Stimulated activated CD4-positive, alpha-beta T cell treated with anti-CD3 and anti-CD28 coated beads, Interleukin-12 subunit alpha, Interleukin-12 subunit beta, amount 100 ng/mL, for 48 hours (primary cell): ENCODE data around the gene ZDHHC8.

ENCODE experiments used
- DNase-seq, 3 donors: peaks; one replicate each; pipeline ENCODE4 v3.0.0-alpha.2; 2020; ENCODE audit warnings: low read depth in 2 of 3, low spot score in 1 of 3

Gene ZDHHC8

DNA sequence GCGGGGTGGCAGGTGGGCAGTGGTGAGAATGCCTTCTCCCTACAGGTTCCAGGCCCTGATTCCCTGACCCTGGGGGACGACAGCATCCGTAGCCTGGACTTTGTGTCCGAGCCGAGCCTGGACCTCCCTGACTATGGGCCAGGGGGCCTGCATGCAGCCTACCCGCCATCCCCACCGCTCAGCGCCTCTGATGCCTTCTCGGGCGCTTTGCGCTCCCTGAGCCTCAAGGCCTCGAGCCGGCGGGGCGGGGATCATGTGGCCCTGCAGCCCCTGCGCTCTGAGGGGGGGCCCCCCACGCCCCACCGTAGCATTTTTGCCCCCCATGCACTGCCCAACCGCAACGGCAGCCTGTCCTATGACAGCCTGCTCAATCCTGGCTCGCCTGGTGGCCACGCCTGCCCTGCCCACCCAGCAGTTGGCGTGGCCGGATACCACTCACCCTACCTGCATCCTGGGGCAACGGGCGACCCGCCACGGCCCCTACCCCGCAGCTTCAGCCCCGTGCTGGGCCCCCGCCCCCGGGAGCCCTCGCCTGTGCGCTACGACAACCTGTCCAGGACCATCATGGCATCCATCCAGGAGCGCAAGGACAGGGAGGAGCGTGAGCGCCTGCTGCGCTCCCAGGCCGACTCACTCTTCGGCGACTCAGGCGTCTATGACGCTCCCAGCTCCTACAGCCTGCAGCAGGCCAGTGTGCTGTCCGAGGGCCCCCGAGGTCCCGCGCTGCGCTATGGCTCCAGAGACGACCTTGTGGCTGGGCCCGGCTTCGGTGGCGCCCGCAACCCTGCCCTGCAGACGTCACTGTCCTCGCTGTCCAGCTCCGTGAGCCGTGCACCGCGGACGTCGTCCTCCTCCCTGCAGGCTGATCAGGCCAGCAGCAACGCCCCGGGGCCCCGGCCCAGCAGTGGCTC, 11.4 kb downstream of the ZDHHC8 start:
- no peak for DNase-seq

DNA sequence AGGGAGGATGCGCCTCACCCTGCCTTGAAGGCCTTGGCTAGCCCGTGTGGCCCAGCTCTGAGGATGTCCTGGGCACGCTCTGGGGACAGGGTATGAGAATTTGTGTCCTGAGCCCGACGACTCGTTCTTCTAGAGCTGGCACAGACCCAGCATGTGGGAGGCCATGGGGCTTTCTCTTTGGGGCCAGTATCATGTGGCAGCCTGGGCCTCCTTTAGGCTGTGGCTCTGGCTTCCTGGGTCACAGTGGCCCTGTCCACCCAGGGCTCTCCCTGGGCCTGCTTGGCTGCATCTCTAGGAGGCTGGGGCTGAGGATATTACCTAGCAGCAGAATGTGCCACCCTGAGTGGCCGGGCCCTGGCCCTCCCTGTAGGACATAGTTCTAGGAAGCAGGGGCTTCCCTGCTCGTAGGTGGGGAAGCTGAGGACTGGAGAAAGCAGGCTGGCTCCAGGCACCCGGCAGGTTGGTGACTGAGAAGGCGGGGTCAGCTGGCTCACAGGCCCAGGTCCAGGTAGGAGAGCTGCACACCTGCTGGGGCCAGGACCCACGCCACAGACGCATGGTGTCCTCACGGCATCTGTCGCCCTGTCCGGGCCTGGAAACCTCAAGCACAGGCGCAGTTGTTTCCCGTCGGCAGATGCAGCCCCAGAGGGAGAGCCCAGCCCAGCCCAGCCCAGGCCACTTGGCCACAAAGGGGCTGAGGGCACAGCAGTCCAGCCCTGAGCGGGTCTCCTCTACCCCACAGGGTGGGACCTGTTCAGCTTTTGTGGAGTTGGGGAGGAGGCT, 12.5 kb downstream of the ZDHHC8 start:
- DNase-seq = no peak

DNA sequence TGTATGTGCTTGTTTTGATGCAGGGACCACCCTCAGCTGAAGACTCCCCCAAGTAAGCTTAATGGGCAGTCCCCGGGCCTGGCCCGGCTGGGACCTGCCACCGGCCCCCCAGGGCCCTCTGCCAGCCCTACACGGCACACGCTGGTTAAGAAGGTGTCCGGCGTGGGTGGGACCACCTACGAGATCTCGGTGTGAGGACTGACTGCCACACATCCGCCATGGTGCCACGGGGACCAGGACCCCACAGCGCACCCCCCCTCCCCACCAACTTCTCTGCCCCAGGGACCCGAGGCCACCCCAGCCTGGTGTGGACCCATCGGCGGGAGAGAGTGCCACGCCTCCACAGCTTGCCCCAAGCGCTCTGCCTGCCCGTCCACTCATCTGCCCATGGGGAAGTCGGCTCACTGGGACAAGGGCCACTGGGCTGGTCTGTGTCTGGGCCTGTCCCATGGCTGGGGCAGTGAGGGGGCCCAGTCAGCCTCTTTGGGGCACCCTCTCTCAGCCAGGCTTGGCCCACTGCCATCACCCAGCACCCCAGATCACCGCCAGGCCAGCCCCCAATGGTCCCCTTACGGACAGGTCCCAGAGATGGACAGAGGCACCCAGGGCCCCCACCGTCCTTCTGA, 13.7 kb downstream of the ZDHHC8 start:
- DNase-seq = no peak

DNA sequence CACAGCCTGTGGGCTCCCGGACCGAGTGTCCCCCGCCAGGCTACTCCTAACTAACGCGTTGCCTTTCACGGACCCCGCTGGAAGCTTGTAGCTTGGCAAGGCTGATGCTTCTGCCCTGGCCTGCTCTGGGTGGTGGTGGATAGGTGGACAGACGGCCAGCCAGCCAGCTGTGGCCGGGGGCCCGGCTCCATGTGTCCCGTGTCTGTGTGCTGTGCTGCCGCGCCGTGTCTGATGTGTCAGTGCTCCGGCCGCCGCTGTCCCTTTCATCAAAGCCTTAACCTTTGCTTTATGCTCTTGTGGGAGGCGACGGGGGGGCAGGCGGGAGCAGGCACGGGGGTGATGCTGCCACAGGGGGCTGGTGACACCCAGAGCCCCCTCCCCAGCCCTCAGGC, 14.2 kb downstream of the ZDHHC8 start:
- no peak for DNase-seq

DNA sequence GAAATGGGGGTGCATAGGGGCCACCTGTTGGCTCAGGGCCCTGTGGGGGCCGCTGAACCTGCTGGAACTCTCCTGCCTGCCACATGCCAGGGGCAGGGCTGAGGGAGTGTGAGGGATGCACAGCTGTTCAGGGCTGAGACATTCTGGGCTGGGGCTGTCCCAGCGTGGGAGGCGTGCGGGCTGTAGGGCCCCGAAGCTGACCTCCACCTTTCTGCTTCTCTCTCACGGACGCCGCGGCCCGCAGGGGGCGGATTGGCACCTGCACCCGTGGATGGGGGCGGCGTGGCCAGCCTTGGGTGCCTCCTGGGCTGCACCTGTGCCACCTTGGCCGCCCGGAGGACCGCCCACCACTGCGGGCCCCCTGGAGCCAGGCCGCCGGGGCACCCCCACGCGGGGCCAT, 15.2 kb downstream of the ZDHHC8 start:
- DNase-seq = no peak

DNA sequence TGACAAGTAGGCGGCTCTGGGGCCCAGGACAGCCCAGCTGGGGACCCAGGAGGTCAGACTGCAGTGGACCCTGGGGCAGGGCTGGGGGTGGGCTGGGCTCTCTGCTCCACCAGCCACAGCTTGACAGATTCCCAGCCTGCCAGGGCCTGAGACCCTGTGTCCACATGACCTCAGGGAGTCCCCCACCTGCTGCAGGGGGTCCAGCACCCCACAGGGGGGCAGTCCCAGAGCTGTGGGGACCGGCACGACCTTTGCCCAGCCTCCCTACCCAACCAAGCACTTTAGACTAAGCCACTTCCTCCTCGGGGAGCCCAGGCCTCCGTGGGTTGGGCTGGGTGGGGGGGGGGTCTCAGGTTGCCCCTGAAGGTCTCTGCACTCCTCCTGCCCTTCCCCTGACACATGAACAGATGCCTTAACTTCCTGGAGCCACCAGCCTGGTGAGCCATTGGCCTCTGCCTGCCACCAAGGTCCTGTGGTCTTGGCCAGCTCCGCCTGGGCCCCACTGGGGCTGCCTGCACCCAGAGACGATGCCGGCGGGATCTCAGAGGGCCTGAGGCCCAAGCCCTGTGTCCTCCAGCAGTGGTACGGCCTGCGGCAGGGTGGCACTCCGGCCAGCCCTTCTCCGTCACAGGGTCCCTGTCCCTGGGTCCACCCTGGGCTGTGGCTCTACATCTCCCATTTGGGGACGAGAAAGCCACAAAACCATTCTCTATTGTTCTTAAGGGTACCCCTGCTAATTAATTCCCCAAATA, 15.8 kb downstream of the ZDHHC8 start:
- no peak for DNase-seq

DNA sequence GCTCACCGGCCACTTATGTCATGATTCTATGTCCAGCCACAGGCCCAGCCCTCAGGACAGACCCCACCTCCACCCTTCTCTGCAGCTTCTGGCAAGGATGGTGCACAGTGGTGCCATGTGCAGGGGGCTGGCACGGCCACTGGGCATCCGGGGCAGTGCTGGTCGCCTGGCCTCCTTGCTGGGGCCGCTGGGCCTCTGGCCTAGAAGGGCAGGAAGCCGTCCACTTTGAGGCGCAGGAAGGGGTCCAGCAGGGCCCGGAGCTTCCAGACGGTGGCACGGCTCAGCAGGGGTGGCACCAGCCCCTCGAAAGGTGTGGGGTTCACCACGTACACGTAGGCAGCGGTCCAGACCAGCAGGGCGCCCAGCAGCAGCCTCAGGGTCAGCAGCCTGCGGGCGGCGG, 16.8 kb downstream of the ZDHHC8 start:
- DNase-seq = no peak

DNA sequence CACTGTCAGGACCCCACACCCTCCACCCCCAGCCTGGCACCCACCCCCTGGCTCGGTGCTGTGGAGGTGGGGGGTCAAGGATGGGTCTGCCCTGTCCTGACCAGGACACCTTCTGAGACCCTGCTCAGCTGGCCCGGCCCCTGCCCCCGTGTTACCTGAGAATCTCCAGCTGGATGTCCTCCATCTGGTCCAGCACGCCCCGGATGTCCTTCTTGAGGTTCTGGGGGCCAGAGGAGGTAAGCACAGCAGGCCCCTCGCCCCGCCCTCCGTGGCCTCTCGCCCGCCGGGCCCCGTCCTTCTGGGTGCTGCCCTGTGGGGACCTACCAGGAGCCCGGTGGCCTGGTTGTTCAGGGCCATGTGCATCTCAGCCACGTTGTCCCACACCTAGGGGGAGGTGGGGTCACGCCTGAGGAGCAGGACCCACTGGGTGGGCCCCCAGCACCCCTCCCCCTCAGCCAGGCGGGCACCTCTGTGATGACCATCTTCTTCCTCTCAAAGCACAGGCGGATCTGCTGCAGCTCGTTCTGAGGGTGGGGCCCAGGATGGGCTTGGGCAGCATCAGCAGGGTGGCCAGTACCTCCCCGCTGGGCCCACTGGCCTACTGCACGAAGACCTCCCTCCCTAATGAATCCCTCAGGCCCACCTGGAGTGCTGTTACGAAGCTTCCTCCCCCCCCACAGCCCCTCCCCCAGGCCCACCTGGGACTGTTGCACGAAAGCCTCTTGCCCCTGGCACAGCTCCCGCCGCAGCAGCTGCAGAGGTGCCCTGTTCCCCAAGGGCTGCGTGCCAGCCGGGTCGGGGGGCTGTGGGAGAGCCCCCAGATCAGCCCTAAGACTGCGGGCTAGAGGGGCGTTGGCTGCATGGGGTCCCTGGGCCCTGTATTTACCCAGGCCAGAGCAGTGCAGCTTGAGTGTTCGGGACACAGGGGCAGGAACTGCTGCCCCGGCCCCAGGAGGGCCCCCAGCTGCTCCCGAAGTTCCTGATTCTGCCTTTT, 17.9 kb downstream of the ZDHHC8 start:
- DNase-seq = no peak

DNA sequence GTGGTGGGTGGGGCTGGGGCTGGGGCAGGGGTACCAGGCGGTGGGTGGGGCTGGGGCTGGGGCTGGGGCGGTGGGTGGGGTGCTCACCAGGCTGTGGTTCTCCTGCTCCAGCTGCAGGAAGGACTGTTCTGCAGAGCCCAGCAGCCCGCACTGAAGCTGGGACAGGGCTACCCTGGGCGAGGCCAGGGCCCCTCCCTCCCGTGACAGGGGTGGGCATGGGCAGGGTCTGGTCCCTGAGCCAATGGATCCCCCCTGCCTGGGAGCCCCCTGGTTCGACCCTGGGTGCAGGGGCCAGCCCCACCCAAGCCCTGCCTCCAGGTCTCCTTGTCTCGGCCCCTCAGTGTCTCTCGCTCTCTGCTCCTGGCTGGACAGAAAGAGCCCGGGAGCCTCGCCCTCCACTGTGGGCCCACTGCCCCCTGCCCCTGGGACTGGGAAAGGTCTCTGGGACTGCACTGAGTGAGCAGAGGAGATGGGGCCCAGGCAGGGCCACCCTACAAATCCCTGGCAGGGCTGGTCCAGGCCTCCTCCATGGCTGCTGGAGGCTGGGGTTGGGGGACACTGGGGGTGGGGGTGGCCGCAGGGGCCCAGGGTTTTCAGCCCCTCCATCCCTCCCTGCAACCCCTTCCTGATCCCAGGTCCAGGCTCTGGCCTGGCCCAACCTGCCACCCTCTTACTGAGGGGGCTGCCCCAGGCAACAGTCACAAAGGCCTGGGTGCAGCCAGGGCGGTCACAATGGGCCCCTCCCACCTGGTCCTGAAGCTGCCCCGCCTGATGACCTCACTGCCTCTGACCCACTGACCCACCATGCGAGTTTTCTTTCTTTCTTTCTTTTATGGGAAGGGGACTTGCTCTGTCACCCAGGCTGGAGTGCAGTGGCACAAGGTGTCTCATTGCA, 19.0 kb downstream of the ZDHHC8 start, which contains the start of gene CCDC188:
CCDC188 (minus strand) TSS at position 675 of the 895 bp plus-strand sequence; CDS start at position 606, 69 bp downstream.
- DNase-seq = no peak

DNA sequence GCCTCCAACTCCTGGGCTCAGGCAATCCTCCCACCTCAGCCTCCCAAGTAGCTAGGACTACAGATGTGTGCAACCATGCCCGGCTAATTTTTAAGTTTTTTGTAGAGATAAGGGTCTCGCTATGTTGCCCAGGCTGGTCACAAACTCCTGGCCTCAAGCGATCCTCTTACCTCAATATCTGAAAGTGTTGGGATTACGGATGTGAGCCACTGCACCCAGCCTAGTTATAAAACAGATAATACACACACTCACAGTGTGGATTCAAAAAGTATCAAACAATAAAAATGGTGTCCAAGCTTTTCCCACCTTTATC, 19.6 kb downstream of the ZDHHC8 start:
- DNase-seq = no peak

DNA sequence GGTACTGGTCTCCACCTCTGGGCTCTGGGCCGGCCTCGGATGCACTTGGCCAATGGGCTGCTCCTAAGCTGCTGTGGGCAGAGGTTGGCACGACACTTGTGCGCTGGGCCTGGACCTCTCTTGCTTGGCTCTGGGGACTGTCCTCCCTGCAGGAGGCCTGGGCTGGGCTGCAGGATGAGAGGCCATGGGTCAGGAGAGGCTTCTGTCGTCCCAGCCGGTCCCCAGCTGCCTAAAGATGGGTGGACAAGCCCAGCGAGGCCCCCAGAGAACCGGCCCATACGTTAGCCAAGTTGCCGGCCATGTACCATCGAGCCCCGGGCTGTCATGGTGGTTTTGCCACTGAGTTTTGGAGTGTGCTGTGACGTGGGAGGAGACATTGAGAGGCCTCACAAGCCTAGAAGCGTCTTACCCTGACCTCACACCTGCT, 20.9 kb downstream of the ZDHHC8 start:
- no peak for DNase-seq

DNA sequence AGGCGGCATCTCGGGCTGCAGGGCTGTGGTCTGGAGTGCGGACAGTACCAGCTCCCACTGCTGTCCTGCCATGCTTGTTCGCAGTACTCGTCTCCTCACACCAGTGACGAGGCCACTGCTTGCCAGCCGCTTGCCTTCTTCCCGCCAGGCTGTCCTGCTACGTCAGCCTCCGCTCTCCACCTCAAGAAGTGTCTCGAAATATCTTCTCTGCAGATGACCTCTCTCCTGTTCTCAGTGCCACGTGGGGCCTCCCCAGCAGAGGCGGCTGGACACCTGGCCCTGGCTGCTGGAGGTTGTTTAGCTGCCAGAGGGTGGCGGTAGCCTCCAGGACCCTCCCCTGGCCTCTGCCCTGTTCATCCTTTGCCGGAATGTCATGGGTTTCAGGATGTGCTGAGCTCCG, 22.3 kb downstream of the ZDHHC8 start:
- no peak for DNase-seq

DNA sequence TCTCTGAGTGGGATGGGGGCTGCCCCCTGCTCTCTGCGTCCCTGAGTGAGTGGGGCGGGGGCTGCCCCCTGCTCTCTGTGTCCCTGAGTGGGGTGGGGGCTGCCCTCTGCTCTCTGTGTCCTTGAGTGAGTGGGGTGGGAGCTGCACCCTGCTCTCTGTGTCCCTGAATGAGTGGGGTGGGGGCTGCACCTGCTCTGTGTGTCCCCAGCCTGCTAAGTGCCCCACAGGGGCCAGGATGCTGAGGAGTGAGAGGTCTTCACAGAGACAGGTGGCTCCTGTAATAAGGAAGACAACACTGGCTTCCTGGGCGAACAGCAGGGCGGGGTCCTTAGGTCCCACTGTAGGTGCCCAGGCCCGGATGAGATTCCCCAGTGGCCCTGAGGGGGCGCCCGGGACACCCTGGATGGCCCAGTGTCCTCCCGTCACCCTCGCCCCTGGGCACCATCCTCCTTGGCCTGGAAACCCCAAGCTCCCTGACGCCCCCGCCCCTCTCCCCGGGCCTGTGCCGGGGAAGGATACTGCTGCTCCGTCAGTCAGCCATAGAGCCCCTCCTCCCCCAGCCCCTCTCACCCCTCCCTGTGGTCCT, 23.1 kb downstream of the ZDHHC8 start:
- no peak for DNase-seq

DNA sequence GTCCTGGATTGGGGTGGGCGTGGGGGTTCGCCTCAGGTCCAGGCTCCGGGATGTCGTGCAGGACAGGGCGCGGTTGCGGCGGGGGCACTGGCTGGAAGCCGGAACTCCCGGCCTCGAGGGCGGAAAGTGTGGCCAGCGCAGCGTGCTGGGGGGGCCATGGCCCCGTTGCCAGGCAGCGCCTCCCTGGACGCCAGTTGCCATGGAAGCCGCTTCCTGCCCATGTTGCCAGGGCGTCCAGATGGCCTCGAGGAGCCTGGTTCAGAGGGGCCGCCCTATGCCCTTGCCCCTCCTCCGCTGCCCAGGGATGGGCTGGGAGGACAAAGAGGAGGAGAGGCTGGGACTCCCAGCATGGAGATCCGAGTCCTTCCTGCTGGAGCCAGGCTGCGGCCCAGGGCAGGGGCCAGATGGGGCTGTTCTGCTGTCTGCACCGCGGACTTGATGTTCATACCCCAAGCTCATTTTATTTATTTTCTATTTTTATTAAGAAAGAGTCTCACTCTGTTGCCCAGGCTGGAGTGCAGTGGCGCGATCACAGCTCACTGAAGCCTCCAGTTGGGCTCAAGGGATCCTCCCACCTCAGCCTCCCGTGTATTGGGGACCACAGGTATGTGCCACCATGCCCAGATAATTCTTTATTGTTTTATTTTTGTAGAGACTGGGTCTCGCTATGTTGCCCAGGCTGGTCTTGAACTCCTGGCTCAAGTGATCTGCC, 23.9 kb downstream of the ZDHHC8 start:
- no peak for DNase-seq

DNA sequence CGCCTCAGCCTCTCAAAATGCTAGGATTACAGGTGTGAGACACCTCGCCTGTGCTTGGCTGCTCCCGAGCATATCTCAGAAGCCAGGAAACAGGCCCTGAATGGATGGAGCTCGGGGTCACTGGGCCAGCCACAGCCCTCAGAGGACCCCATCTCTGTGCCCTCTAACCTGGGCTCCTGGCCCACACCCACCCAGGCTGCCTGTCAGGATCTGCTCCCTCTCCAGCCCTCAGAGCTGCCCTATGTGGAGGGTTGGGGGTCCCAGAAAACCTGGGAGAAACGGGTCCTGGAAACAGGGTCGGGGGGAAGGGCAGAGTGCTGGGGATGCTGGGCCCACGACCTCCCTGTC, 24.4 kb downstream of the ZDHHC8 start:
- no peak for DNase-seq

DNA sequence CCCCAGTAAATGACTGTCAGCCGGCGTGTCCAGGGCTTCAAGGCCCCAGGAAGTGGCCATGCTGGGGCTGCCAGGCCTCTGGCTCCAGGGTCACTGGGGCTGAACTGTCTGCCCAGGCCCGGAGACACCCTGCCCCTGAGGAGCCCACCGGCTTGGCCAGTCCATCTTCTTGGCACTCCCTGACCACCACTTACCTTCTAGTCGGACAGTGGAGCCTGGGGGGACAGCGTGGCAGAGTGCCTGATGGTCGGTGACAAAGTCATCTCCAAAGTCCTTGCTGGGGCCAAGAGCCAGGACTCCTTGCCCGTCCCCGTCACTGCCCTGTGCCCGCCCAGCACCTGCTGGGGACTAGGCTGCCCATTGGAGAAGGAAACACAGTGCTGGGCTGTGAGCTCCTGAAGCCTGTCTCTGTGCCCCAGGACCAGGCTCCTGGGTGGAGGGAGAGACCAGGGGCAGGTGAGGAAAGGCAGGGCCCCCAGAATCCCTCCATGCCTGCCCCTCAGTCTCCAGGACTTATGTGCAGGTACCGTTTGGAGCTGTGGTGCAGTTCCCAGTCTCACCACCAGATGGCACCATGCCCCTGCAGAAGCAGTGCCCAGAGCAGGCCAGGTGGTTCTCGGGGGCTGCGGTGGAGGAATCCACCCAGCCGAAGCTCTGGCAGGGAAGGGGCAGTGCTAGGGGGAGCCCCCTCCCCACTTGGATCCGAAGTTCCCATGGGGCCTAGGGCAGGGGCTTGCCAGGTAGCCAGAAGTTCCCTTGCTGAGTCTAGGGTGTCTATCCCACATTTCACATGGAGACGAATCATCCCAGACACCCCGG, 25.2 kb downstream of the ZDHHC8 start:
- peak; percentile 75 to 93 (median 77) for DNase-seq
